GM19025 (cell line): ENCODE data around the gene CHMP4B.
"Not testable (repeated sequence)": the region's sequence is repeated elsewhere in the genome, so short reads cannot be mapped to it uniquely, and the experiment has no call there.

ENCODE experiments used
- ATAC-seq: cut with Tn5 transposase; IDR thresholded peaks from one replicate; pipeline ENCODE4 v1.9.1; 2021; ENCODE audit warnings: mild to moderate bottlenecking, low read depth, moderate library complexity; ENCODE audit not compliant: unreplicated experiment

The CHMP4B gene

GRCh38 chr20:33789109-33789857 is 21.9 kb upstream of the CHMP4B start:
- ATAC-seq: no peak

- no peak for ATAC-seq
These were observed 21.3 kb upstream of the CHMP4B start for GRCh38 chr20:33789858-33790182.

- no peak for ATAC-seq
These were observed 20.6 kb upstream of the CHMP4B start for GRCh38 chr20:33790566-33790965.

- ATAC-seq: no peak
These were observed 20.1 kb upstream of the CHMP4B start for GRCh38 chr20:33791021-33791420.

GRCh38 chr20:33791540-33791939 is 19.6 kb upstream of the CHMP4B start:
- no peak for ATAC-seq

GRCh38 chr20:33791959-33792597 is 19.1 kb upstream of the CHMP4B start:
- no peak for ATAC-seq

- not testable (repeated sequence) for ATAC-seq
These were observed 18.6 kb upstream of the CHMP4B start for GRCh38 chr20:33792598-33792989.

- ATAC-seq: no peak
These were observed 17.9 kb upstream of the CHMP4B start for GRCh38 chr20:33793011-33793931.

- ATAC-seq: no peak
These were observed 14.8 kb upstream of the CHMP4B start for GRCh38 chr20:33796263-33796906.

GRCh38 chr20:33796907-33797544 is 14.1 kb upstream of the CHMP4B start:
- ATAC-seq: no peak

GRCh38 chr20:33798444-33798843 is 12.7 kb upstream of the CHMP4B start:
- no peak for ATAC-seq

GRCh38 chr20:33803921-33804337 is 7.2 kb upstream of the CHMP4B start:
- no peak for ATAC-seq

GRCh38 chr20:33808388-33808787 is 2.8 kb upstream of the CHMP4B start:
- no peak for ATAC-seq

- ATAC-seq: no peak
These were observed 889 bp upstream of the CHMP4B start for GRCh38 chr20:33810259-33810658.

- ATAC-seq: no peak
These were observed 616 bp downstream of the CHMP4B start for GRCh38 chr20:33811776-33812151.

- ATAC-seq: no peak
These were observed 1.2 kb downstream of the CHMP4B start for GRCh38 chr20:33812152-33812849.

- no peak for ATAC-seq
These were observed 1.8 kb downstream of the CHMP4B start for GRCh38 chr20:33812908-33813462.

GRCh38 chr20:33814238-33814712 is 3.1 kb downstream of the CHMP4B start:
- no peak for ATAC-seq

- ATAC-seq: no peak
These were observed 4.5 kb downstream of the CHMP4B start for GRCh38 chr20:33815671-33816070.
